GM19043 (cell line): Measurements from ENCODE around the gene POU2AF1.
"Not testable (repeated sequence)": the region's sequence is repeated elsewhere in the genome, so short reads cannot be mapped to it uniquely, and the experiment has no call there.

Experiments used
- ATAC-seq: cut with Tn5 transposase; IDR thresholded peaks from one replicate; pipeline ENCODE4 v1.9.1; 2021; ENCODE audit warnings: low read depth; ENCODE audit not compliant: unreplicated experiment

The POU2AF1 gene

GRCh38 chr11:111410951-111411350 is 31.9 kb upstream of the POU2AF1 start:
- no peak for ATAC-seq

- ATAC-seq = peak; percentile 58
Observed at GRCh38 chr11:111409915-111410314, 30.8 kb upstream of the POU2AF1 start.

GRCh38 chr11:111408789-111409727 is 30.0 kb upstream of the POU2AF1 start:
- no peak for ATAC-seq

- no peak for ATAC-seq
Observed at GRCh38 chr11:111407652-111408051, 28.6 kb upstream of the POU2AF1 start.

- no peak for ATAC-seq
Observed at GRCh38 chr11:111406589-111406988, 27.5 kb upstream of the POU2AF1 start.

GRCh38 chr11:111406091-111406490 is 27.0 kb upstream of the POU2AF1 start:
- no peak for ATAC-seq

- no peak for ATAC-seq
Observed at GRCh38 chr11:111405551-111405950, 26.5 kb upstream of the POU2AF1 start.

- no peak for ATAC-seq
Observed at GRCh38 chr11:111403051-111403726, 24.1 kb upstream of the POU2AF1 start.

- ATAC-seq = no peak
Observed at GRCh38 chr11:111402411-111402810, 23.3 kb upstream of the POU2AF1 start.

GRCh38 chr11:111401957-111402356 is 22.9 kb upstream of the POU2AF1 start:
- ATAC-seq = not testable (repeated sequence)

GRCh38 chr11:111400595-111400994 is 21.5 kb upstream of the POU2AF1 start:
- ATAC-seq = peak; percentile 35

- peak; percentile 50 for ATAC-seq
Observed at GRCh38 chr11:111399187-111400031, 20.3 kb upstream of the POU2AF1 start.

GRCh38 chr11:111397034-111397433 is 18.0 kb upstream of the POU2AF1 start:
- no peak for ATAC-seq

GRCh38 chr11:111395749-111396148 is 16.7 kb upstream of the POU2AF1 start:
- no peak for ATAC-seq

GRCh38 chr11:111395081-111395480 is 16.0 kb upstream of the POU2AF1 start:
- no peak for ATAC-seq

- not testable (repeated sequence) for ATAC-seq
Observed at GRCh38 chr11:111394147-111394546, 15.1 kb upstream of the POU2AF1 start.

GRCh38 chr11:111393585-111393984 is 14.5 kb upstream of the POU2AF1 start:
- no peak for ATAC-seq

GRCh38 chr11:111393096-111393495 is 14.0 kb upstream of the POU2AF1 start:
- ATAC-seq = no peak

GRCh38 chr11:111392552-111392951 is 13.5 kb upstream of the POU2AF1 start:
- no peak for ATAC-seq

GRCh38 chr11:111391328-111392124 is 12.5 kb upstream of the POU2AF1 start:
- ATAC-seq = no peak
